ENCODE data around the gene ARMH2. TPM values are rescaled to one million over a fixed set of nuclear protein-coding genes. Genes with fewer than 3 reads are reported as not detected.

Gene ARMH2
- total and polyA plus RNA-seq, 2 donors (not counting 1 experiment from before 2014, with no cell fraction given): 0.43 to 5.0 TPM

GRCh38 chr6:24777227-24777626 lies 21.5 kb downstream of the ARMH2 start:
- no CpG with 5 or more reads among the region's 1 CpG for WGBS (ENCODE audit: insufficient coverage)

More at GRCh38 chr6:24777227-24777626, 21.5 kb downstream of the ARMH2 start:
- Histone ChIP-seq H3K27me3 (replicated peaks in 1 of 4; ENCODE audit: control extremely low read depth in 1 of 4, control insufficient read depth in 3 of 4, insufficient read depth in 4 of 4, low read length in 3 of 4) (no peaks in the 10 kb centered on the region), H3K79me2 (ENCODE audit: control insufficient read depth, insufficient read depth, low read length) (peaks cover 43% of the 10 kb centered on the region), H3K9ac (ENCODE audit: low read length) (no peak overlapping the region), H2AFZ (ENCODE audit: insufficient read depth, low read depth, low read length, poor library complexity, severe bottlenecking) (no peak overlapping the region), H3K4me2 (replicated peaks; ENCODE audit: low read depth, low read length, poor library complexity, severe bottlenecking) (no peak overlapping the region), H3K4me1 (ENCODE audit: control insufficient read depth in 2 of 2, insufficient read depth in 2 of 2, low read length in 2 of 2) (peaks cover 14 to 21% of the 10 kb centered on the region in 2 donors), H3K36me3 (replicated peaks in 1 of 2; ENCODE audit: control extremely low read depth in 1 of 2, control insufficient read depth in 1 of 2, extremely low read depth in 1 of 2, insufficient read depth in 2 of 2, low read length in 1 of 2) (peaks cover 0 to 11% of the 10 kb centered on the region in 2 experiments), H3K27ac (ENCODE audit: low read length in 2 of 2) (no peak overlapping the region), H3K9me3 (ENCODE audit: control extremely low read depth in 1 of 3, control insufficient read depth in 2 of 3, insufficient read depth in 1 of 3, low read length in 2 of 3) (no peaks in the 10 kb centered on the region), H4K20me1 (ENCODE audit: control insufficient read depth, insufficient read depth, low read length, poor library complexity, severe bottlenecking) (no peaks in the 10 kb centered on the region), H3K4me3 (ENCODE audit: control extremely low read depth in 1 of 5, extremely low read depth in 1 of 5, insufficient read depth in 1 of 5, low read depth in 2 of 5, low read length in 4 of 5) (no peak overlapping the region)
- H3K9me3 Mint-ChIP-seq (ENCODE audit: insufficient read depth): no peaks in the 10 kb centered on the region
- no peak overlapping the region for H3K4me3 Mint-ChIP-seq
- H3K27me3 Mint-ChIP-seq: no peaks in the 10 kb centered on the region
- TF ChIP-seq CTCF (IDR thresholded peaks at IDR 0.05): no peak
- no peak for TF ChIP-seq EZH2 (IDR thresholded peaks at IDR 0.05; ENCODE audit: borderline replicate concordance, insufficient read depth, low read depth, low read length, poor library complexity, severe bottlenecking)
- intact Hi-C loops (cut with micrococcal nuclease): loop anchor here (5.0 kb wide), 1 partner anchor 255 kb away; no protein-coding TSS in a partner anchor
- H3K4me1 Mint-ChIP-seq: peaks cover 30% of the 10 kb centered on the region
- ChIA-PET POLR2A (interaction anchor here (1.0 kb wide), 1 partner anchor 9 kb away, joined by 4 read pairs; no protein-coding TSS in a partner anchor), CTCF (no interaction called here)
- no peak overlapping the region for H3K27ac Mint-ChIP-seq
- ATAC-seq (ENCODE audit: low read depth) (no peak), DNase-seq (no peak)
